ENCODE measurements around the gene MRPL32.

MRPL32 gene

DNA sequence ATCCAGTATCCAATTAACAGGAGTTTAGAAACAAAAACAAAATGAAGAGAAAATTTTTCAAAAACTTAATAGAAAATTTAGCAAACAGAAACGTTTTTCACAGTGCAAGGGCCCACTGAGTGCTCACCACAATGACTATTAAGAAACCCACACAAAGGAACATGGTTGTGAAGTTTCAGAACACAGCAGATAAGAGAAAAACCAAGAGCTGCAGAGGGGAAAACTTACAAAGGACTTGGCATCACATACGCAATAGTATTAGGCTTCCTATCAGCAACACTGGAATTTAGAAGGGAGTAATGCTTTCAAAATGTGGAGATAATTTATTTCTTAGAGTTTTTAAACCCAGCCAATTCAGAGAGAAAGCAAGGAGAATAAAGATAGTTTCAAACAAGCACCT, 18.6 kb upstream of the MRPL32 start:
- Histone ChIP-seq H3K4me3 (ENCODE audit: insufficient read depth in 1 of 2, low read depth in 1 of 2, low read length in 2 of 2) (no peak overlapping the region), H2BK120ac (ENCODE audit: low read depth, low read length) (no peak overlapping the region), H3K4me2 (ENCODE audit: low read length, poor library complexity, severe bottlenecking) (no peak overlapping the region), H3K27me3 (ENCODE audit: control insufficient read depth in 1 of 2, insufficient read depth in 1 of 2, low read length in 2 of 2) (no peaks in the 10 kb centered on the region), H2AK5ac (ENCODE audit: low read length, severe bottlenecking) (no peak overlapping the region), H3K9me3 (ENCODE audit: control insufficient read depth, low read length) (no peaks in the 10 kb centered on the region), H3K4ac (ENCODE audit: low read depth in 1 of 2, low read length in 2 of 2) (no peak overlapping the region), H3K9ac (ENCODE audit: low read length) (no peak overlapping the region), H2AFZ (ENCODE audit: low read depth, low read length) (no peak overlapping the region), H3K14ac (ENCODE audit: low read length in 2 of 2) (no peak overlapping the region), H4K91ac (ENCODE audit: low read length) (no peak overlapping the region), H3K27ac (ENCODE audit: low read length, poor library complexity, severe bottlenecking) (no peak overlapping the region), H4K8ac (ENCODE audit: low read length) (no peak overlapping the region), H3K23ac (ENCODE audit: low read length in 2 of 2) (no peak overlapping the region), H2BK12ac (ENCODE audit: low read length in 2 of 2) (no peak overlapping the region), H3K79me1 (replicated peaks; ENCODE audit: low read length, poor library complexity, severe bottlenecking) (peaks cover 12% of the 10 kb centered on the region), H2BK15ac (ENCODE audit: low read depth, poor library complexity, severe bottlenecking) (no peak overlapping the region), H3K18ac (ENCODE audit: low read depth in 1 of 2, low read length in 2 of 2) (no peak overlapping the region), H3K4me1 (ENCODE audit: control insufficient read depth, insufficient read depth, low read depth, low read length) (peaks cover 3% of the 10 kb centered on the region), H2BK5ac (ENCODE audit: low read depth, low read length, poor library complexity, severe bottlenecking) (no peak overlapping the region), H3K36me3 (ENCODE audit: control insufficient read depth in 1 of 2, insufficient read depth in 2 of 2, low read depth in 1 of 2, low read length in 2 of 2) (peaks cover 10 to 47% of the 10 kb centered on the region in 2 experiments)
- no peak for DNase-seq
- WGBS: 92% methylated on average over 1 of the region's 2 CpGs

GRCh38 chr7:42914009-42914408, 18.2 kb upstream of the MRPL32 start:
- WGBS: 78% methylated on average over 6 of the region's 6 CpGs
- no peak overlapping the region for H3K4me3 ChIP-seq (ENCODE audit: insufficient read depth in 1 of 2, low read depth in 1 of 2, low read length in 2 of 2)
- no peak for DNase-seq

DNA sequence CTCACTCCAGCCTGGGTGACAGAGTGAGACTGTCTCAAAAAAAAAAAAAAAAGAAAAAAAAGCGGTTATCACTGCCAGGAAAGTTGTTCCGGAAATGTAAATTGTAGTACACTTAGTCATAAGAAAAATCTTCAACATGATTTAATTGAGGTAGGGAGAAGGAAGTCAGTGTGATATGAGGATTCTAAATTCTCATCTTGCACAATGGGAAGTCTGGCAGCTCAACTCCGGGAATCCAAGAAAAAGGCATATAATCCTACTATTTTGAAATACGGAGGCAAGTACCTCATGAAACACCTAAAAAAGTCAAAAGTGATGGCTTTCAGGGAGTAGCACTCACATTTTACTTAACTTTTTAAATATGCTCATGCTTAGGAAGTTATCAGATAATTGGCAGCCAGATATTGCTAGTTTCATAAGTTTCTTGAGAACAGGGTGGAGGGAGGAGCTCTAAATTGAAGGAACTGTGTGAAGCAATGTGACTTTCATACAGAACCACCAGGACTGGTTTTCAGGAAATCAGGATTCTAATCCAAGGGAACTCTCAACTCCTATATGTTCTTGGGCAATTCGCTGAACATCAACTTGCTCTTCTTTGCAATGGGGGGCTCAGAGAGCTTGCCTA, 17.6 kb upstream of the MRPL32 start:
- Histone ChIP-seq H3K4ac (ENCODE audit: low read depth in 1 of 2, low read length in 2 of 2) (no peak overlapping the region), H2BK5ac (ENCODE audit: low read depth, low read length, poor library complexity, severe bottlenecking) (no peak overlapping the region), H3K36me3 (ENCODE audit: control insufficient read depth in 1 of 2, insufficient read depth in 2 of 2, low read depth in 1 of 2, low read length in 2 of 2) (peaks cover 15 to 51% of the 10 kb centered on the region in 2 experiments), H3K27ac (ENCODE audit: low read length, poor library complexity, severe bottlenecking) (peak overlapping the region; percentile 23), H2AFZ (ENCODE audit: low read depth, low read length) (no peak overlapping the region), H3K18ac (ENCODE audit: low read depth in 1 of 2, low read length in 2 of 2) (no peak overlapping the region), H2BK12ac (ENCODE audit: low read length in 2 of 2) (no peak overlapping the region), H3K27me3 (ENCODE audit: control insufficient read depth in 1 of 2, insufficient read depth in 1 of 2, low read length in 2 of 2) (no peaks in the 10 kb centered on the region), H3K9me3 (ENCODE audit: control insufficient read depth, low read length) (no peaks in the 10 kb centered on the region), H3K4me1 (ENCODE audit: control insufficient read depth, insufficient read depth, low read depth, low read length) (peaks cover 3% of the 10 kb centered on the region), H2AK5ac (ENCODE audit: low read length, severe bottlenecking) (no peak overlapping the region), H3K4me3 (ENCODE audit: insufficient read depth in 1 of 2, low read depth in 1 of 2, low read length in 2 of 2) (no peak overlapping the region), H3K9ac (ENCODE audit: low read length) (no peak overlapping the region), H4K91ac (ENCODE audit: low read length) (no peak overlapping the region), H3K23ac (ENCODE audit: low read length in 2 of 2) (no peak overlapping the region), H3K4me2 (ENCODE audit: low read length, poor library complexity, severe bottlenecking) (no peak overlapping the region), H2BK15ac (ENCODE audit: low read depth, poor library complexity, severe bottlenecking) (no peak overlapping the region), H2BK120ac (ENCODE audit: low read depth, low read length) (no peak overlapping the region), H3K14ac (ENCODE audit: low read length in 2 of 2) (no peak overlapping the region), H3K79me1 (replicated peaks; ENCODE audit: low read length, poor library complexity, severe bottlenecking) (peaks cover 12% of the 10 kb centered on the region), H4K8ac (ENCODE audit: low read length) (no peak overlapping the region)
- peak; percentile 39 for DNase-seq
- 92% methylated on average over 3 of the region's 5 CpGs for WGBS

More at GRCh38 chr7:42914009-42914408, 18.2 kb upstream of the MRPL32 start:
- Histone ChIP-seq H3K14ac (ENCODE audit: low read length in 2 of 2) (no peak overlapping the region), H3K27me3 (ENCODE audit: control insufficient read depth in 1 of 2, insufficient read depth in 1 of 2, low read length in 2 of 2) (no peaks in the 10 kb centered on the region), H3K79me1 (replicated peaks; ENCODE audit: low read length, poor library complexity, severe bottlenecking) (peaks cover 13% of the 10 kb centered on the region), H4K8ac (ENCODE audit: low read length) (no peak overlapping the region), H4K91ac (ENCODE audit: low read length) (no peak overlapping the region), H3K27ac (ENCODE audit: low read length, poor library complexity, severe bottlenecking) (no peak overlapping the region), H3K18ac (ENCODE audit: low read depth in 1 of 2, low read length in 2 of 2) (no peak overlapping the region), H2AFZ (ENCODE audit: low read depth, low read length) (no peak overlapping the region), H3K4me2 (ENCODE audit: low read length, poor library complexity, severe bottlenecking) (no peak overlapping the region), H3K4me1 (ENCODE audit: control insufficient read depth, insufficient read depth, low read depth, low read length) (peaks cover 3% of the 10 kb centered on the region), H3K9ac (ENCODE audit: low read length) (no peak overlapping the region), H2BK120ac (ENCODE audit: low read depth, low read length) (no peak overlapping the region), H2BK5ac (ENCODE audit: low read depth, low read length, poor library complexity, severe bottlenecking) (no peak overlapping the region), H2BK15ac (ENCODE audit: low read depth, poor library complexity, severe bottlenecking) (no peak overlapping the region), H3K4ac (ENCODE audit: low read depth in 1 of 2, low read length in 2 of 2) (no peak overlapping the region), H3K23ac (ENCODE audit: low read length in 2 of 2) (no peak overlapping the region), H2AK5ac (ENCODE audit: low read length, severe bottlenecking) (no peak overlapping the region), H3K36me3 (ENCODE audit: control insufficient read depth in 1 of 2, insufficient read depth in 2 of 2, low read depth in 1 of 2, low read length in 2 of 2) (peaks cover 13 to 49% of the 10 kb centered on the region in 2 experiments), H2BK12ac (ENCODE audit: low read length in 2 of 2) (no peak overlapping the region), H3K9me3 (ENCODE audit: control insufficient read depth, low read length) (no peaks in the 10 kb centered on the region)

DNA sequence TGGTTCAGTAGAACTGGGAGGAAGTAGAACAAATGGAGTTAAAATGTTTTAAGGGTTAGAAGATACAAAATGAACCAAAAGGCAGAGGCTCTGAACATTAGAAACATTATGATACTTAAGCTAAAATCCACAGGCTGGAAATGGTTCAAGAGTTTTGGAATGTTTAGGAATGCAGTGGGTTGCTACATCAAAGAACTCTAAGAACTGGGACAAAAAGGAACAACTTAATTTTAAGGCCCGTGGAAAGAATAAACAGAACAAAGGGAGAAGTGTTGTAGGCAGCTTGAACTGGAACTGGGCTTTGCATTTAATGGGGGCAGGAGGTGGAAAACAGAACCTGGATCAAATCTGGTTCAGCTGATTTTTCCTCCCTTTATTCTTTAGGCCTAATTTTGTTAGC, 16.8 kb upstream of the MRPL32 start:
- H2BK15ac ChIP-seq (ENCODE audit: low read depth, poor library complexity, severe bottlenecking): no peak overlapping the region
- 69% methylated on average over 1 of the region's 1 CpG for WGBS
- H3K27me3 ChIP-seq (ENCODE audit: control insufficient read depth in 1 of 2, insufficient read depth in 1 of 2, low read length in 2 of 2): no peaks in the 10 kb centered on the region
- no peak overlapping the region for H2AK5ac ChIP-seq (ENCODE audit: low read length, severe bottlenecking)
- H3K23ac ChIP-seq (ENCODE audit: low read length in 2 of 2): no peak overlapping the region
- no peak overlapping the region for H2BK12ac ChIP-seq (ENCODE audit: low read length in 2 of 2)
- no peak overlapping the region for H2BK120ac ChIP-seq (ENCODE audit: low read depth, low read length)
- H3K9me3 ChIP-seq (ENCODE audit: control insufficient read depth, low read length): no peaks in the 10 kb centered on the region
- H3K18ac ChIP-seq (ENCODE audit: low read depth in 1 of 2, low read length in 2 of 2): no peak overlapping the region
- H3K4me1 ChIP-seq (ENCODE audit: control insufficient read depth, insufficient read depth, low read depth, low read length): peaks cover 1% of the 10 kb centered on the region
- DNase-seq: no peak
- no peak overlapping the region for H3K4ac ChIP-seq (ENCODE audit: low read depth in 1 of 2, low read length in 2 of 2)
- H3K4me3 ChIP-seq (ENCODE audit: insufficient read depth in 1 of 2, low read depth in 1 of 2, low read length in 2 of 2): no peak overlapping the region
- H3K4me2 ChIP-seq (ENCODE audit: low read length, poor library complexity, severe bottlenecking): no peak overlapping the region
- no peak overlapping the region for H4K91ac ChIP-seq (ENCODE audit: low read length)
- H3K27ac ChIP-seq (ENCODE audit: low read length, poor library complexity, severe bottlenecking): peak overlapping the region; percentile 9
- H2BK5ac ChIP-seq (ENCODE audit: low read depth, low read length, poor library complexity, severe bottlenecking): no peak overlapping the region
- H3K79me1 ChIP-seq (replicated peaks; ENCODE audit: low read length, poor library complexity, severe bottlenecking): peaks cover 8% of the 10 kb centered on the region
- peak overlapping the region; percentile 59 for H3K9ac ChIP-seq (ENCODE audit: low read length)
- no peak overlapping the region for H2AFZ ChIP-seq (ENCODE audit: low read depth, low read length)
- peaks cover 12 to 51% of the 10 kb centered on the region in 2 experiments for H3K36me3 ChIP-seq (ENCODE audit: control insufficient read depth in 1 of 2, insufficient read depth in 2 of 2, low read depth in 1 of 2, low read length in 2 of 2)
- H4K8ac ChIP-seq (ENCODE audit: low read length): no peak overlapping the region
- H3K14ac ChIP-seq (ENCODE audit: low read length in 2 of 2): no peak overlapping the region

Data from mesenchymal stem cell (in vitro differentiated cells and primary cell).